ENCODE results near the gene PER3.
A peak's percentile ranks its signal among the peaks of the same experiment; 100 is the strongest.
"Not testable (repeated sequence)": the region's sequence is repeated elsewhere in the genome, so short reads cannot be mapped to it uniquely, and the experiment has no call there.

PER3 gene

DNA sequence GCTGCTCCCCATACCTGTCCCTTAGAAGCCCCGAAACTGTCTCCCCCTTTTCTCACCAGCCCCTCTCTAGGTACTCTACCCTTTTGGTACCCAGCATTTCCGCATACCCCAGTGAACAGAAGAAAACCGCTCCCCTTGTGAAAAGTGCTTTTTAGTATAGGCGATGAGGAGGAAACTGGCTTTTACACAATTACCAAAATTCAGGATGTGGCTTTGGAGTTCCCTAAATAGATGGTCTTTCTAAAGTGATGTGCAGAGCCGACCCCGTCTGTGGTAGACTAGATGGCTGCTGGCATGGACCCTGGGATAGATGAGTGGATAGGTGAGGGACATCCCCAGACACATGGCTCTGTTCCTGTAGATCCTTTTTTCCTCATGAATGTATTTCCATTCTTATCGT is 2.6 kb upstream of the PER3 start:
- no peak for DNase-seq

DNA sequence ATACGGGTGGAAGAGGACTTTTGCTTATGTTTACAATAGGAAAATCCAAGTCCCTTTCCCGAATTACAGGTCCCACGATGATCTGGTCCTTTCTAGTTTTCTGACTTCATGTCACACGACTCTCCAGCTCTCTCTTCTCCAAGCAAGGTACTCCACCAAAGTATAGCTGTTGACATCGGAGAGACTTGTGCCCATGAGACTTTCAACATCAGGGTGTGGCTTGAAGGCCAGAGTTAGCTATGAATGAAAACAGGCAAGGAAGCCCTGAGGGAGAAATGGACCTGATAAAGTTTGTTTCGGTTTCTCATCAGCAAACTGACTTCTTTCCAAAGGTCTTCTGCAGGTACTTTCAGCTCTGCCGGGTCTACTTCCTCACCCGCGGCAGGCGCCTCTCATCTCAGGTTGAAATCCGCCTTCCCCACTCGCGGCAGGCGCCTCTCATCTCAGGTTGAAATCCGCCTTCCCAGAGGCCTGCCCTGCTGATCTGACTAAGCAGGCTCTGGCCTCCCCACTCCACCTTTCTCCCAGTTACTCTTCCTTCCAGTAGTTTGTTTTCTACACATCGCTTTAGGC is 2.1 kb upstream of the PER3 start:
- DNase-seq: no peak

DNA sequence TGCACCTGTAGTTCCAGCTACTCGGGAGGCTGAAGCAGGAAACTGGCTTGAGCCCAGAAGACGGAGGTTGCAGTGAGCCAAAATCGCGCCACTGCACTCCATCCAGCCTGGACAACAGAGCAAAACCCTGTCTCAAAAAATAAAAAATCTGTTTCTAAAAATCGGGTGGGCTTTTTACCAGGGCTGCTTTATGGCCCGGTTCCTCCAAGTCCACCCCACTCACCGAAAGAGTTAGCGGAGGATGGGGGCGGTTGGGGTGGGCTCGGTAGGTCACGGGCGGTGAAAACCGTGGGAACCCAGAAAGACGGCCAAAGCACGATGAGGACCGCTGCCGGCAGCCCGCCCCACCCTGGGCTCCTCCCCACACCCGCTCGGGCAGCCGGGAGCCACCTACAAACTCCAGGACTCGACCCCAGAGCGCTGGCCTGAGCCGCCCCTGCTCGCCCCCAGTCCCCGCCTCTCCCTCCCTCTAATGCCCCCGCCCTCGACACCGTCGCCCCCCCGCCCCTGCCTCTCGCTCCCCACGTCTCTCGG is 846 bp upstream of the PER3 start:
- peak; percentile 63 for DNase-seq

DNA sequence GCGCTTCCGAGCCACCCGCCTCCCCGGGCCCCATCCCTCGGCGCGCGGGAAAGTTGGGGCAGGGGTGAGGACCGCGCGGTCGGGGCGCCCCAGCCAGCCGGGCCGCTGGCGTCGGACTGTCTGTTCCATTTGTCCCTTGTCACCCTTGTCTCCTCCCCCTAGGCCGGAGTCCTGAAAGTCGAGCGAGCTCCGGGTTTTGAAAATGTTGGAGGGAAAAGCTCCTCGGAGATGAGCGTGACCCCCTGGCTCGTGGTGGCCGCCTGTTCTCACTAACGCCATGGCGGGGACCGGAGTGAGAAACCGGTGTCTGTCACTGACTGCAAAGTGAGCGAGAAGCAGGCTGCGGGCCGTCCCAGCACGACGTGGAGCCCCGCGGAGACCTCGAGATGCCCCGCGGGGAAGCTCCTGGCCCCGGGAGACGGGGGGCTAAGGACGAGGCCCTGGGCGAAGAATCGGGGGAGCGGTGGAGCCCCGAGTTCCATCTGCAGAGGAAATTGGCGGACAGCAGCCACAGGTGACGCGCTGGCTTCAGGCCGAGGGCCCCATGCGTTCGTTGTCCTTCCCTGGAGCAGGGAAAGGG is 491 bp downstream of the PER3 start:
- no peak for DNase-seq

DNA sequence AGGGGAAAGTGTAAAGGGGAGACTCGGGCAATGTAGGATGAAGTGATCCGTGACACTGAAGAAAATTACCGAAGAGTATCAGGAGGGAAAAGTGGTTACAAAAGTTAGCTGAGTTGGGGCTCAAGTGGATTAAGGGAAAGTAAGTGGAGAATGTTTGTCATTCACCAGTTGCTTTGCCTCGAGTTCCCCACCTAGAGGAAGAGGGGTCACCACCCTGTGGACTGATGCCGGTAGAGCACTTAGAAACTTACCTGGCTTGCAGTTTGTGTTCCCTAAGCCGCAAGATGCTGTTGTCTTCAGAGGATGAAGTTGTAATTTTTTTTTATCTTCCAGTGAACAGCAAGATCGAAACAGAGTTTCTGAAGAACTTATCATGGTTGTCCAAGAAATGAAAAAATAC is 1.0 kb downstream of the PER3 start:
- DNase-seq: no peak

DNA sequence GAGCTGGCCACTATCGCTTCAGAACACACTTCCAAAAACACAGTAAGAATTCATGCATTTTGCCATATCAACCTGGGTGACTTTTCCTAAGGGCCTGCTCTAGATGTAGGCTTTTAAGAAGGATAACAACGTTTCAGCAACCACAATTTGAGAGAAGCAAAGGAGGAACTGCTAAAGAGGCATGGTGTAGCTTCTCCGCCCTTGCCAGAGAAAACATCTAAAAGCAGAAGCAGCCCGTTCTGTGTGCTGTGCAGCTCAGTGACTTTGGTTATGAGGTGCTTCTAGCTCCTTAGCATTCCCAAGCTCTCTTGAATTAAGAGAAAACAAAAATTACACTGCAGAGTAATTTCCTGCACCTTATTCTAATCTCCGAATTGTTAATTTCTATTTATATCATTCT is 2.7 kb downstream of the PER3 start:
- no peak for DNase-seq

DNA sequence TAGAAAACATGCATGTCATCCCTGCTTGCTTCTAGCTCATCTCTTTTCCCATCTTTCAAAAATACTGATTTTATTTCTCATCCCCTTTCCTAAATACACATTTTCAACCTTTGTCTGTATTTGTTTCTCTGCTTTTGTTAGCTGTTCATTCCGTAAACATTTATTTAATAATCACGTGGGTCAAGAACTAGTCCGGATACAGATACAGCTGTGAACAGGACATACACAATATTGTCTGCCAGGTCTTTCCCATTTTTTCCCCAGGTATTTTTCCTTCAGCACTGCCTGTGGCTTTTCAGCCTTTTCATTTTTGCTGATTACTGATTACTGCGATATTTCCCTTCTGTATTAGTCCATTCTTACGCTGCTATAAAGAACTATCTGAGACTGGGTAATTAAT is 5.7 kb downstream of the PER3 start:
- no peak for DNase-seq

DNA sequence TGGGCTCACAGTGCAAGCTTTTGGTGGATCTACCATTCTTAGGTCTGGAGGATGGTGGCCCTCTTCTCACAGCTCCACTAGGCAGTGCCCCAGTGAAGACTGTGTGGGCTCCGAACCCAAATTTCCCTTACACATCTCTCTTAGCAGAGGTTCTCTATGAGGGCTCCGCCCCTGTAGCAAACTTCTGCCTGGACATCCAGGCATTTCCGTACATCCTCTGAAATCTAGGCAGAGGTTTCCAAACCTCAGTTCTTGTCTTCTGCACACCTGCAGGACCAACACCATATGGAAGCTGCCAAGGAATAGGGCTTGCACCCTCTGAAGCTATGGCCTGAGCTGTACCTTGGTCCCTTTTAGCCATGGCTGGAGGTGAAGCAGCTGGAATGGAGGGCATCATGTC is 6.9 kb downstream of the PER3 start:
- DNase-seq: not testable (repeated sequence)

DNA sequence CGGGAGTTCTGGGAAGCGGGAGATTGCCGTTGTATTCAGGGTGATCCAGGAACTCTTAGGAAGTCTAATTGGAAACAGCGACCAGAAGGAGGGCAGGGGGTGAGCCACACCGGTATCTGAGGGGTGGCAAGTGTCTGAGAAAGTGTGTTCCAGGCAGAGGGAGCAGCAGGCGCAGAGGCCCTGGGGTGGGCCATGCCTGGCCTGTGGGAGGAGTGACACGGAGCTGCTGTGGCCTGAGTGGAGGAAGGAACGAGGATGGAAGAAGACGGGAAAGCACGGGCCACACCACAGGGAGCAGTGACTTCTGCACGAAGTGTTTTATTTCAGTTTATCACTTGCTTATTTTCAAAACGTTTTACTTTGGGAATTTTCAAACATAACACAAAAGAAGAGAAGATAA is 11.3 kb downstream of the PER3 start:
- DNase-seq: no peak

DNA sequence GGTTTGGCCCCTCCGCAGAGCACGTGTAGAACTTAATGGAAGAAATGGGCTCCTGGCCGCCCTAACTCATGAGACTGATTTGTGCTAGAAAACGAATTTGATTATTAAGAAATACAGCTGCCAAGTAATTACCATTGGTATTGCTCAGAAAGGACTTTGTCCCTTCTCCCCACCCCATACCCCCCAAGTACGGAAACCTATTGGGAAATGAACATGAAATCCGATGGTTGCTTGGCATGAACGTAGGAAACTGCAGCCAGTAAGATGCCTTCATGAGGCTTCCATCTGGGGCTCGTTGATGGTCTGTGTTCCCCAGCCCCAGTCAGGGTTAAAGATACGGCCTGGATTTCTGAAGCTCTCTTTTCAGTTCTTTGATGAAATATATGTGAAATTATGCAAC is 21.4 kb downstream of the PER3 start:
- no peak for DNase-seq

DNA sequence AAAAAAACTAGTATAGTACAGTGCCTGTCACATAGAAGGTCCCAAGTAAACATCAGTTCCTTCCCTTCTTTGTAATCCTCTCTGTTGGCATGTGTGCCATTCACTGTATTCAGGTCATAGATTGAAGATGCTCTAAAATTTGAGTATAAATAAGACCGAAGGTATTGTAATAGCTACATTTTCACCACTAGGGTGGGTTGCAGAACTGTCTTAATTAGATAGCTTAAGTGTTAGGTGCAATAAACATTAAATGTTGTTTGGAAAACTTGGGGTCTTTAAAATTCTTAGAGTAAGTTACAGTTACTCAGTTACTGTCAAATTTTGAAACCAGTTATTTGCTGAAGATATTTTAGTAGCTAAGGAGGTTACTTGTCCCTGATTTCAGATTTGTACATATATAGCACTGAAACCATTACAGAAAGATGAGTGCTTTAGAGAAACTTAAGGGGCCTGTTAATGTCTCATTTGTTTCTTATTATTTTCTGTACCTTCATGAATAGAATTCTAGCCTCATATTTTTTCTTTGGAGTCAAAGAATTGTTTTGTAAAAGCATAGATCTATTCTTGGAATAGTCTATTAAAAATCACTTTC is 24.3 kb downstream of the PER3 start:
- peak; percentile 49 for DNase-seq

DNA sequence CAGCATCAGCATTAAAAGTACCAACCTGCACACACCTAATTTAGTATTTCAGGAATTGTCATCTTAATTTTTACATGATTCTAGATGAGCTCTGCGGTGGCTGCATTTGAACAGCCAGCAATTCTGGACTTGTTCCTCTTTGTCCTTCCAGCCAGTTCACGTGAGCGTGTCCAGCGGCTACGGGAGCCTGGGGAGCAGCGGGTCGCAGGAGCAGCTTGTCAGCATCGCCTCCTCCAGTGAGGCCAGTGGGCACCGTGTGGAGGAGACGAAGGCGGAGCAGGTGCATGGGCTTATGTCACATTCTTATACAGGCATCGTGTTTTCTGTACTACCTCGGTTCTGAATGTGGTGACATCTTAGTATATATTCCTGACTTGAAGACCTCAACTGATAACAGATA is 25.7 kb downstream of the PER3 start:
- DNase-seq: peak; percentile 17

DNA sequence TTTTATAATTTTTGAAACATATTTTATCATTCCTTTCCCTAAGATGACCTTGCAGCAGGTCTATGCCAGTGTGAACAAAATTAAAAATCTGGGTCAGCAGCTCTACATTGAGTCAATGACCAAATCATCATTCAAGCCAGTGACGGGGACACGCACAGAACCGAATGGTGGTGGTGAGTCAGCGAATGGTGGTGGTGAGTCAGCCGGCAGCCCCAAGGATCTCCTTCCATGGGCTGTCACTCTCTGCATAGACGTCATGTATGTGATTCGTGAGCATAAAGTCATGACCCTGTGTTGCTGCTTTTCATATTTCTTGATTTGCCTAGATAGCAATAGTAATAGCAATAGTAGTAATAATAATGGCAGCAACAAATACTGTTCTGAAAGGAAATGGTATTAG is 26.3 kb downstream of the PER3 start:
- DNase-seq: no peak

DNA sequence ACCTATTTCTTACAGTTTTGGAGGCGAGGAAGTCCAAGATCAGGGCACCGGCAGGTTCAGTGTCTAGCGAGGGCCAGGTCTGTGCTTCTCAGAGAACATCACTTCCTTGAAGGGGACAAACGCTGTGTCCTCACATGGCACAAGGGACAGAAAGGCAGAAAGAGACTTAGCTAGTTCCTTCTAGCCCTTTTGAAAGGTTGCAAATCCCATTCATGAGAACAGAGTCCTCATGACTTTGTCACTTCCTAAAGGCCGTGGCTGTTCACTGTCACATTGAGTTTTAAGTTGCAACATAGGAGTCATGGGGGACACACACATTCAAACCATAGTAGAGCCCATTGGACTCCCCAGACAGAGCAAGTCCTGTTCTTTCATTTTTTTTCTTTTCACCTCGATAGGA is 27.4 kb downstream of the PER3 start:
- DNase-seq: no peak

DNA sequence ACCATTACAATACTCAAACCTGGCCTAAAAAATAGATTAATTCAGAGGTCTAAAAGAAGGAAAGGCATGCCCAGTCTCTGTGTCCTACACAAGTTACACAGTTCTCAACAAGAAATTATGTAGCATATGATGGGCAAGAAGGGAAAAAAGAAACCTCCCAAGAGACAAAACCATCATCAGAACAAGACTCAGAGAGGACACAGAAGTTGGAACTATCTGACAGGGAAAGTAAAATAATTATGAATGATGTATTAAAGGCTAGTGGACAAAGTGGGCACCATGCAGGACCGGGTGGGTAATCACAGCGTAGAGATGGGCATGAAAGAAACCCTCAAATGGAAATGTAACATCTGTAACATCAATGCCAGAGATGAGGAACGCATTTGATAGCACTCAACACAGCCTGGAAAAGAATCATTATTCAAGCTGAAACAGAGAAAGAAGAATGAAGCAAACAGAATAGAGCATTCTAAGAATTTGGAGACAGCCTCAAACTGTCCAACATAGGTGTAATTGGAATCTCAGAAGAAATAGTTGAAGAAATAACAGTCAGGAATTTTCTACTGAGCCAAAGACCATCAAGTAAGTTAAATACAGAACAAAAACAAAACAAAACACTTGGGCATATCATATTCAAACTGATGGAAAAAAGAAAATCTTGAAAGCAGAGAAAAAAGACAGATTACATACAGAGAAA is 29.7 kb downstream of the PER3 start:
- DNase-seq: no peak

DNA sequence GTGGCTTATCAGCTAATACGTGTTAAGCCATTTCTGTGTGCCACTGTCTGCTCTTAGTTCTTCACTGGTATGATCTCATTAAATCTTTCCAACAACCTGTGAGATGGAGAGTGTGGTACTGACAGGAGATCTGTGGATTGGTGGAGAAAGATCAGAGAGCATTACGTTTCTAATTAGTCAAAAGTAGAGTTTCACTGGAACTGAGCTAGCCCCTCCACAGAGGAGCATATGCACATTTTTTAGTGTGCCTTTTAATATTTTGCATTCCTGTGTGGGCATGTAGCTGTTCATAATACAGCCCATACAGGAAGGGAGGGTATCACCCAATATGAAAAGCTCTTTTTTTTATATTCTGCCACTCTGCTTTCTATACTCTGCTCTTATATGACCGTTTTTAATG is 37.2 kb downstream of the PER3 start:
- DNase-seq: no peak

DNA sequence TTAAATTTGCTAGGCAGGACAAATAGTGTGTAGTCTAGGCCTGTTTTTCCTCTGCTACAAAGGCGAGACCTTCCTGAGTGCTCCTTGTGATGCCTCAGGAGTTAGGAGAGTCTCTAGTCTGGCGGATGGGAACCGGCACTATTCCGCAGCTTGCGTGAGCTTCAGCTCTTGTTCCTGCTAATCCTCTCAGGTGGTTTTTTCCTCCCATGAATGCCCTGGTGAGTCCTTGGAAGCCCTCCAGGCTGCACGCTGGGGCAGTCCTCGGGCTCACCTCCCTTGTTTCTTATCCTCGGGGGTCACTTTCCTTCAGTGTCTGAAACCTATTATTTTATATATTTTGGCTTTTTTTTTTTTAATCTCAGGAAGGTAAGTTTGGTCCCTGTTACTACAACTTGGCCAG is 40.6 kb downstream of the PER3 start:
- no peak for DNase-seq

DNA sequence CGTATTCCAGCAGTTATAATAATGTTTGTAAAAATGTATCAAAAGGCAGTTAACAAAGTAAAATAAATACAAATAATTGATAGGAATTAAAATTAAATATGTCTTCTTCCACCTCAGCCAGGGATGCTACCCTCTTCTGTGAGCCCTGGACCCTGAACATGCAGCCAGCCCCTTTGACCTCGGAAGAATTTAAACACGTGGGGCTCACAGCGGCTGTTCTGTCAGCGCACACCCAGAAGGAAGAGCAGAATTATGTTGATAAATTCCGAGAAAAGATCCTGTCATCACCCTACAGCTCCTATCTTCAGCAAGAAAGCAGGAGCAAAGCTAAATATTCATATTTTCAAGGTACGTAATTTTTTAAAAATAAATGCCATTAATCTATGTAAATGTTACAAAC is 42.3 kb downstream of the PER3 start:
- no peak for DNase-seq

DNA sequence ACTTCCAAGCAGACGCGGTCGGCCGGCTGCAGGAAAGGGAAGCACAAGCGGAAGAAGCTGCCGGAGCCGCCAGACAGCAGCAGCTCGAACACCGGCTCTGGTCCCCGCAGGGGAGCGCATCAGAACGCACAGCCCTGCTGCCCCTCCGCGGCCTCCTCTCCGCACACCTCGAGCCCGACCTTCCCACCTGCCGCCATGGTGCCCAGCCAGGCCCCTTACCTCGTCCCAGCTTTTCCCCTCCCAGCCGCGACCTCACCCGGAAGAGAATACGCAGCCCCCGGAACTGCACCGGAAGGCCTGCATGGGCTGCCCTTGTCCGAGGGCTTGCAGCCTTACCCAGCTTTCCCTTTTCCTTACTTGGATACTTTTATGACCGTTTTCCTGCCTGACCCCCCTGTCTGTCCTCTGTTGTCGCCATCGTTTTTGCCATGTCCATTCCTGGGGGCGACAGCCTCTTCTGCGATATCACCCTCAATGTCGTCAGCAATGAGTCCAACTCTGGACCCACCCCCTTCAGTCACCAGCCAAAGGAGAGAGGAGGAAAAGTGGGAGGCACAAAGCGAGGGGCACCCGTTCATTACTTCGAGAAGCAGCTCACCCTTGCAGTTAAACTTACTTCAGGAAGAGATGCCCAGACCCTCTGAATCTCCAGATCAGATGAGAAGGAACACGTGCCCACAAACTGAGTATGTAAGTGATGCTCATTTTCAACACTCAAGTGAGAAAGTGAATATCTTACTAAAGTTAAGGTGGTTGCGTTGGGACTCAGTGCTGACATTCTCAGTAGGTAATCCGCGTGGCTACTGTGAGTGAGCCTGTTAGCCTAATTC is 43.2 kb downstream of the PER3 start:
- DNase-seq: peak; percentile 17

DNA sequence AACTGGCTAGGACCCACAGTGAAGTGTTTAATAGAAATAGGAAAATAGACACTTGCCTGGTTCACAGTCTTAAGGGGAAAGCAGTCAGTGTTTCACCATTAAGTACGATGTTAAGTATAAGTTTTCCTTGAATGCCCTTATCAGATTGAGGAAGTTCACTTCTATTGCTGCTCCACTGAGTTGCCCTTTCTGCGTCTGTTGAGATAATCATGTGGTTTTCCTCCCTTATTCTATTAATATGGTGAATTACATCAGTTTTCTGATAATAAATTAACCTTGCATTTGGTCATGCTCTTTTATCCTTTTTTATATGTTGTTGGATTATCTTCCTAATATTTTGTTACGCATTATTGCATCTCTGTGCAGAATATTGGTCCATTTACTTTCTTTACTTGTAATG is 47.4 kb downstream of the PER3 start:
- DNase-seq: no peak

DNA sequence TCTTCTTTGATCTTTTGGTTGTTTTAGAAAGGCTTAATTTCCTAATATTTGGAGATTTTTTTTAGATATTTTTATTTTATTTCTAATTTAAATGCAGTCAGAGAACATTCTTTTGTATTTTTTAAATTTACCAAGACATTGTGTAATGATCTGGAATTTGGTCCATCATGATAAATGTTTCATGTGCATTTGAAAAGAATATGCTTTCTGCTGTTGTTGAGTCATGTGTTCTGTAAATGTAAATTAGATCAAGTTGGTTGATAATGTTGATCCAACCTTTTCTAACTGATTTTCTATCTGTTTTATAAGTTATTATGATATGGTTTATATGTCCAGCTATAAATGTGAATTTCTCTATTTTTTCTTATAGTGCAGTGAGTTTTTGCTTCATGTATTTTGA is 48.9 kb downstream of the PER3 start:
- no peak for DNase-seq

DNA sequence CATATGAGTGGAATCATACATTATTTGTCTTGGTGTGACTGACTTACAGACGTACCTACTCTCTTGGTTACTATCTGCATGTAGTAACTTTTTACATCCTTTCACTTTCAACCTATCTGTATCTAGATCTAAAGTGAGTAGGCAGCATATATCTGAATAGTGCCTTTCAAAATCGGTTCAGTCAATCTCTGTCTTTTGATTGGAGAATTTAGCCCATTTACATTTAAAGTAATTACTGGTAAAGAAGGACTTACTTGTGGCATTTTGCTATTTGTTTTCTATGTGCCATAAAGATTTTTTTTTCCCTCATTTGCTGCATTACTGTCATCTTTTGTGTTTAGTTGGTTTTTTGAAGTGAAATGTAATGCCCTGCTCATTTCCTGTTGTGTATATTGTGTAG is 54.6 kb downstream of the PER3 start:
- DNase-seq: no peak

DNA sequence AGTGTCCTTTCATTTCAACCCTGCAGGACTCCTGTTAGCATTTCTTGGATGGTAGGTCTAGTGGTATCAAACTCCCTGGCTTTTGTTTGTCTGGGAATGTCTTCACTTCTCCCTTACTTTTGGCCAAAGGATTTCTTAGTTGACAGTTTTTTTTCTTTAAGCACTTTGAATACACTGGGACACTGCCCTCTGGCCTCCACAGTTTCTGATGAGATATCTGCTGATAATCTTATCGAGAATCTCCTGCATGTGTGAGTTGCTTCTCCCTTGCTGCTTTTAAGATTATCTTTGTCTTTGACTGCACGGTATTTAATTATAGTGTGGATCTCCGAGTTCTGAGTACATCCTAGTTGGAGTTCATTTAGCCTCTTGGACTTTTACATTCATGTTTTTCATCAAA is 55.4 kb downstream of the PER3 start:
- no peak for DNase-seq
